Measurements from ENCODE around the gene LCP2. TPM values are rescaled to one million over a fixed set of nuclear protein-coding genes. Genes with fewer than 3 reads are reported as not detected.

LCP2 gene
- total RNA-seq, 1 donor, result not detected

- H3K4me3 ChIP-seq (ENCODE audit: insufficient read depth, low read length), result no peak overlapping the region
- no peaks in the 10 kb centered on the region for H4K20me1 ChIP-seq (ENCODE audit: insufficient read depth, low read length)
- no peaks in the 10 kb centered on the region for H3K79me2 ChIP-seq (ENCODE audit: insufficient read depth, low read length)
Measured at GRCh38 chr5:170285181-170285580, 12.4 kb downstream of the LCP2 start.

GRCh38 chr5:170284231-170284630 lies 13.3 kb downstream of the LCP2 start:
- H3K4me2 ChIP-seq (ENCODE audit: insufficient read depth, low read length), result no peak overlapping the region
- no peaks in the 10 kb centered on the region for H3K36me3 ChIP-seq (ENCODE audit: insufficient read depth, low read length)
- TF ChIP-seq CTCF (IDR thresholded peaks at IDR 0.05; ENCODE audit: extremely low read depth, low read depth, low read length), result no peak
- no peaks in the 10 kb centered on the region for H3K4me1 ChIP-seq (ENCODE audit: insufficient read depth, low read length)
- no peak overlapping the region for H3K4me3 ChIP-seq (ENCODE audit: insufficient read depth, low read length)
- H3K79me2 ChIP-seq (ENCODE audit: insufficient read depth, low read length), result no peaks in the 10 kb centered on the region
- no peak overlapping the region for H2AFZ ChIP-seq (ENCODE audit: low read length)
- no peak overlapping the region for H3K27ac ChIP-seq (ENCODE audit: low read depth, low read length)
- no peaks in the 10 kb centered on the region for H3K27me3 ChIP-seq (ENCODE audit: insufficient read depth, low read length)
- H3K9me3 ChIP-seq (ENCODE audit: low read depth, low read length), result no peaks in the 10 kb centered on the region
- no peaks in the 10 kb centered on the region for H4K20me1 ChIP-seq (ENCODE audit: insufficient read depth, low read length)
- DNase-seq (ENCODE audit: insufficient read length, low spot score, missing footprints), result no peak

More at GRCh38 chr5:170285181-170285580, 12.4 kb downstream of the LCP2 start:
- no peaks in the 10 kb centered on the region for H3K9me3 ChIP-seq (ENCODE audit: low read depth, low read length)
- H3K4me1 ChIP-seq (ENCODE audit: insufficient read depth, low read length), result no peaks in the 10 kb centered on the region
- DNase-seq (ENCODE audit: insufficient read length, low spot score, missing footprints), result no peak
- peaks cover 2% of the 10 kb centered on the region for H3K27me3 ChIP-seq (ENCODE audit: insufficient read depth, low read length)
- no peak overlapping the region for H2AFZ ChIP-seq (ENCODE audit: low read length)
- no peak overlapping the region for H3K4me2 ChIP-seq (ENCODE audit: insufficient read depth, low read length)
- no peak for TF ChIP-seq CTCF (IDR thresholded peaks at IDR 0.05; ENCODE audit: extremely low read depth, low read depth, low read length)
- H3K36me3 ChIP-seq (ENCODE audit: insufficient read depth, low read length), result no peaks in the 10 kb centered on the region
- no peak overlapping the region for H3K27ac ChIP-seq (ENCODE audit: low read depth, low read length)

GRCh38 chr5:170283296-170283695 lies 14.3 kb downstream of the LCP2 start:
- Histone ChIP-seq H2AFZ (ENCODE audit: low read length) (no peak overlapping the region), H3K79me2 (ENCODE audit: insufficient read depth, low read length) (no peaks in the 10 kb centered on the region), H3K27me3 (ENCODE audit: insufficient read depth, low read length) (no peaks in the 10 kb centered on the region), H4K20me1 (ENCODE audit: insufficient read depth, low read length) (no peaks in the 10 kb centered on the region), H3K36me3 (ENCODE audit: insufficient read depth, low read length) (no peaks in the 10 kb centered on the region), H3K27ac (ENCODE audit: low read depth, low read length) (no peak overlapping the region), H3K4me1 (ENCODE audit: insufficient read depth, low read length) (no peaks in the 10 kb centered on the region), H3K4me3 (ENCODE audit: insufficient read depth, low read length) (no peak overlapping the region), H3K4me2 (ENCODE audit: insufficient read depth, low read length) (no peak overlapping the region), H3K9me3 (ENCODE audit: low read depth, low read length) (no peaks in the 10 kb centered on the region)
- TF ChIP-seq CTCF (IDR thresholded peaks at IDR 0.05; ENCODE audit: extremely low read depth, low read depth, low read length), result no peak
- DNase-seq (ENCODE audit: insufficient read length, low spot score, missing footprints), result no peak

- Histone ChIP-seq H3K36me3 (ENCODE audit: insufficient read depth, low read length) (no peaks in the 10 kb centered on the region), H3K4me1 (ENCODE audit: insufficient read depth, low read length) (no peaks in the 10 kb centered on the region), H2AFZ (ENCODE audit: low read length) (no peak overlapping the region), H3K4me2 (ENCODE audit: insufficient read depth, low read length) (no peak overlapping the region), H3K27ac (ENCODE audit: low read depth, low read length) (no peak overlapping the region), H3K27me3 (ENCODE audit: insufficient read depth, low read length) (no peaks in the 10 kb centered on the region), H3K79me2 (ENCODE audit: insufficient read depth, low read length) (no peaks in the 10 kb centered on the region), H3K4me3 (ENCODE audit: insufficient read depth, low read length) (no peak overlapping the region), H3K9me3 (ENCODE audit: low read depth, low read length) (no peaks in the 10 kb centered on the region), H4K20me1 (ENCODE audit: insufficient read depth, low read length) (no peaks in the 10 kb centered on the region)
- no peak for DNase-seq (ENCODE audit: insufficient read length, low spot score, missing footprints)
- no peak for TF ChIP-seq CTCF (IDR thresholded peaks at IDR 0.05; ENCODE audit: extremely low read depth, low read depth, low read length)
Measured at GRCh38 chr5:170280011-170280493, 17.5 kb downstream of the LCP2 start.

Measured in osteoblast (primary cell).